HG03571 (cell line): ENCODE data around the gene D2HGDH.
"Not testable (repeated sequence)": the region's sequence is repeated elsewhere in the genome, so short reads cannot be mapped to it uniquely, and the experiment has no call there.

Experiments
- ATAC-seq: cut with Tn5 transposase; IDR thresholded peaks from one replicate; pipeline ENCODE4 v1.9.1; 2021; ENCODE audit not compliant: unreplicated experiment

Gene D2HGDH

DNA sequence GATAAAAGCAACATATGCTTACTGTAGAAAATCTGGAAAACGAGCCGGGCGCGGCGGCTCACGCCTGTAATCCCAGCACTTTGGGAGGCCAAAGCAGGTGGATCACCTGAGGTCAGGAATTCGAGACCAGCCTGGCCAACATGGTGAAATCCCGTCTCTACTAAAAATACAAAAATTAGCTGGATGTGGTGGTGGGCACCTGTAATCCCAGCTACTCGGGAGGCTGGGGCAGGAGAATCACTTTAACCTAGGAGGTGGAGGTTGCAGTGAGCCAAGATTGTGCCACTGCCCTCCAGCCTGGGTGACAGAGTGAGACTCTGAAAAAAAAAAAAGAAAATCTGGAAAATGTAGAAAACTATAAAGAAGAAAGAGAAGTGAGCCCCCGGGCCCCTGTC lies 83.4 kb downstream of the D2HGDH start:
- not testable (repeated sequence) for ATAC-seq
